HK-2 (cell line): ENCODE measurements around the gene TBC1D16.

ENCODE experiments used
- DNase-seq: peaks from one replicate; pipeline ENCODE4 v3.0.0-alpha.2; 2018; ENCODE audit not compliant: unreplicated experiment

TBC1D16 gene

GRCh38 chr17:80035687-80035936, at the start of gene TBC1D16:
TSS of gene TBC1D16 (minus strand) at chr17:80035872. CDS start at chr17:80013547, 22,325 bp downstream.
- DNase-seq, result no peak

- DNase-seq, result no peak
Observed at GRCh38 chr17:80084773-80085172, 49.1 kb upstream of the TBC1D16 start.

GRCh38 chr17:80083136-80083661, 47.5 kb upstream of the TBC1D16 start:
- no peak for DNase-seq

GRCh38 chr17:80082403-80083135, 46.9 kb upstream of the TBC1D16 start:
- DNase-seq, result peak; percentile 57

GRCh38 chr17:80081596-80081995, 45.9 kb upstream of the TBC1D16 start:
- no peak for DNase-seq

GRCh38 chr17:80080081-80080480, 44.4 kb upstream of the TBC1D16 start:
- DNase-seq, result no peak

GRCh38 chr17:80072410-80072809, 36.7 kb upstream of the TBC1D16 start:
- DNase-seq, result no peak

GRCh38 chr17:80071116-80071841, 35.6 kb upstream of the TBC1D16 start:
- DNase-seq, result no peak

- no peak for DNase-seq
Observed at GRCh38 chr17:80070375-80071115, 34.9 kb upstream of the TBC1D16 start.

GRCh38 chr17:80068301-80069222, 32.9 kb upstream of the TBC1D16 start:
- no peak for DNase-seq

GRCh38 chr17:80067393-80067986, 31.8 kb upstream of the TBC1D16 start:
- no peak for DNase-seq

- no peak for DNase-seq
Observed at GRCh38 chr17:80065478-80066170, 30.0 kb upstream of the TBC1D16 start.

- no peak for DNase-seq
Observed at GRCh38 chr17:80064696-80065095, 29.0 kb upstream of the TBC1D16 start.

- DNase-seq, result peak; percentile 70
Observed at GRCh38 chr17:80063830-80064585, 28.3 kb upstream of the TBC1D16 start.

- no peak for DNase-seq
Observed at GRCh38 chr17:80061421-80061820, 25.7 kb upstream of the TBC1D16 start.

GRCh38 chr17:80060644-80061043, 25.0 kb upstream of the TBC1D16 start:
- no peak for DNase-seq

GRCh38 chr17:80058311-80058955, 22.8 kb upstream of the TBC1D16 start:
- no peak for DNase-seq

GRCh38 chr17:80055597-80055996, 19.9 kb upstream of the TBC1D16 start:
- DNase-seq, result no peak

GRCh38 chr17:80053102-80053501, 17.4 kb upstream of the TBC1D16 start:
- DNase-seq, result no peak
